ENCODE data around the gene AMZ1. TPM values are rescaled to one million over a fixed set of nuclear protein-coding genes. Genes with fewer than 3 reads are reported as not detected.

Gene AMZ1
- total RNA-seq, 2 donors from 2014 or later: 0.66 to 1.6 TPM

GRCh38 chr7:2763597-2763996 lies 75.6 kb downstream of the AMZ1 start:
- Histone ChIP-seq H3K9me3 (ENCODE audit: control insufficient read depth, low read length) (no peaks in the 10 kb centered on the region), H3K27me3 (ENCODE audit: control insufficient read depth, insufficient read depth, low read length, poor library complexity, severe bottlenecking) (no peaks in the 10 kb centered on the region), H3K27ac (ENCODE audit: low read depth, low read length) (no peak overlapping the region), H3K9ac (ENCODE audit: extremely low read depth, low read length, poor library complexity, severe bottlenecking) (no peak overlapping the region), H3K4me3 (ENCODE audit: low read length) (no peak overlapping the region), H3K4me1 (ENCODE audit: control insufficient read depth, insufficient read depth, low read length) (no peaks in the 10 kb centered on the region), H3K36me3 (ENCODE audit: control insufficient read depth, insufficient read depth, low read length) (peaks cover 28% of the 10 kb centered on the region)
- Mint-ChIP-seq H3K9me3 (no peaks in the 10 kb centered on the region), H3K4me1 (peaks cover 10% of the 10 kb centered on the region), H3K27ac (peak overlapping the region; percentile 35), H3K36me3 (ENCODE audit: low read depth) (peaks cover 33% of the 10 kb centered on the region), H3K4me3 (no peak overlapping the region), H3K27me3 (ENCODE audit: insufficient read depth) (no peaks in the 10 kb centered on the region)
- no peak for DNase-seq
- WGBS, 2 experiments (ENCODE audit: insufficient coverage in 1 of 2, insufficient read length in 1 of 2): 95 to 100% methylated on average over 2 to 6 of the region's 6 CpGs
- no peak for TF ChIP-seq CTCF (conservative IDR thresholded peaks at IDR 0.05)

GRCh38 chr7:2764621-2765020 lies 76.6 kb downstream of the AMZ1 start:
- H3K36me3 ChIP-seq (ENCODE audit: control insufficient read depth, insufficient read depth, low read length): peaks cover 23% of the 10 kb centered on the region
- H3K27ac ChIP-seq (ENCODE audit: low read depth, low read length): peak overlapping the region; percentile 12
- H3K9me3 ChIP-seq (ENCODE audit: control insufficient read depth, low read length): no peaks in the 10 kb centered on the region
- no peak overlapping the region for H3K9ac ChIP-seq (ENCODE audit: extremely low read depth, low read length, poor library complexity, severe bottlenecking)
- H3K4me1 Mint-ChIP-seq: peaks cover 10% of the 10 kb centered on the region
- no peaks in the 10 kb centered on the region for H3K27me3 ChIP-seq (ENCODE audit: control insufficient read depth, insufficient read depth, low read length, poor library complexity, severe bottlenecking)
- H3K27ac Mint-ChIP-seq: no peak overlapping the region
- WGBS, 2 experiments (ENCODE audit: insufficient coverage in 1 of 2, insufficient read length in 1 of 2): 95 to 97% methylated on average over 10 to 11 of the region's 11 CpGs
- H3K27me3 Mint-ChIP-seq (ENCODE audit: insufficient read depth): no peaks in the 10 kb centered on the region
- H3K4me3 Mint-ChIP-seq: no peak overlapping the region
- no peak for DNase-seq
- no peak for TF ChIP-seq CTCF (conservative IDR thresholded peaks at IDR 0.05)
- H3K4me1 ChIP-seq (ENCODE audit: control insufficient read depth, insufficient read depth, low read length): no peaks in the 10 kb centered on the region
- H3K9me3 Mint-ChIP-seq: no peaks in the 10 kb centered on the region
- H3K36me3 Mint-ChIP-seq (ENCODE audit: low read depth): peaks cover 32% of the 10 kb centered on the region
- no peak overlapping the region for H3K4me3 ChIP-seq (ENCODE audit: low read length)

Other genes with a start within 250 kb of the AMZ1 start
- not detected for gene GRIFIN, start 211.8 kb upstream of the AMZ1 start, total RNA-seq
- 10 to 100 TPM; 16.0 to 47.2 TPM for gene LFNG, start 168.4 kb upstream of the AMZ1 start, total RNA-seq
- gene BRAT1, start 132.7 kb upstream of the AMZ1 start, total RNA-seq: 10 to 100 TPM; 42.1 to 42.7 TPM
- gene IQCE, start 129.2 kb upstream of the AMZ1 start, total RNA-seq: 10 to 100 TPM; 15.4 to 20.8 TPM
- 100 to 1,000 TPM; 145 to 152 TPM for gene TTYH3, start 56.2 kb upstream of the AMZ1 start, total RNA-seq
- 10 to 100 TPM; 55.0 to 64.7 TPM for gene GNA12, start 156.1 kb downstream of the AMZ1 start, total RNA-seq

Measured in endodermal cell (in vitro differentiated cells).